B cell (primary cell): ENCODE data around the gene SLCO3A1.

Experiments
- EZH2 ChIP-seq: IDR thresholded peaks from 2 replicates; pipeline ENCODE4 v1.6.1; 2012; ENCODE audit warnings: borderline replicate concordance, low read depth, mild to moderate bottlenecking, moderate library complexity, low read length; ENCODE audit not compliant: insufficient read depth, poor library complexity, severe bottlenecking
- TF ChIP-seq, protein P1 (sequence below): fragments of 200-600 bp; IDR thresholded peaks from one replicate; pipeline ENCODE4 v1.8.0; 2022; ENCODE audit warnings: antibody characterized with exemption, mild to moderate bottlenecking

DNA sequence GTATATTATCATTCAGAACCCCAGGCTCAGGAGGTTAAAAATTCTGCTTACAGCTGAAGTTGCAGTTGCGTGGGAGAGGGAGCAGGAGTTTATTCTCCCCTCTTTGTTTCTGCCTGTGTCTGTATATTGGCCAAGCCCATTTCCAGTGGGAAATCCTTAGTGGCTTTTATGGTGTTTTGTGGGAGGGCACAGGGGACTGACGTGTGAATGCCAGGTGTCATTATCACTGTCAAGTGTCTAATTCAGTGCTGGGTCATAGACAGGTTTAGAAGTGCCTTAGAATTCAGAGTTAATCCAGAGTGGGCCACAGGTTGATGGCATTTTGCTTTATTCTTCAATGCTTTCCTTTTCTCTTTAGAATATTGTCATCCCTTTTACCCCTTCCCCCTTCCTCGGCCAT is 33.4 kb downstream of the SLCO3A1 start:
- TF ChIP-seq, protein P1, sequence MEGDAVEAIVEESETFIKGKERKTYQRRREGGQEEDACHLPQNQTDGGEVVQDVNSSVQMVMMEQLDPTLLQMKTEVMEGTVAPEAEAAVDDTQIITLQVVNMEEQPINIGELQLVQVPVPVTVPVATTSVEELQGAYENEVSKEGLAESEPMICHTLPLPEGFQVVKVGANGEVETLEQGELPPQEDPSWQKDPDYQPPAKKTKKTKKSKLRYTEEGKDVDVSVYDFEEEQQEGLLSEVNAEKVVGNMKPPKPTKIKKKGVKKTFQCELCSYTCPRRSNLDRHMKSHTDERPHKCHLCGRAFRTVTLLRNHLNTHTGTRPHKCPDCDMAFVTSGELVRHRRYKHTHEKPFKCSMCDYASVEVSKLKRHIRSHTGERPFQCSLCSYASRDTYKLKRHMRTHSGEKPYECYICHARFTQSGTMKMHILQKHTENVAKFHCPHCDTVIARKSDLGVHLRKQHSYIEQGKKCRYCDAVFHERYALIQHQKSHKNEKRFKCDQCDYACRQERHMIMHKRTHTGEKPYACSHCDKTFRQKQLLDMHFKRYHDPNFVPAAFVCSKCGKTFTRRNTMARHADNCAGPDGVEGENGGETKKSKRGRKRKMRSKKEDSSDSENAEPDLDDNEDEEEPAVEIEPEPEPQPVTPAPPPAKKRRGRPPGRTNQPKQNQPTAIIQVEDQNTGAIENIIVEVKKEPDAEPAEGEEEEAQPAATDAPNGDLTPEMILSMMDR, result no peak
- TF ChIP-seq EZH2, result no peak
